Activated B cell treated with CpG ODN at 0.5 μM for 24 hours (primary cell): ENCODE data around the gene CLK3. TPM values are rescaled to one million over a fixed set of nuclear protein-coding genes. Genes with fewer than 3 reads are reported as not detected.

Source experiments
- ATAC-seq: fragments of 200-7000 bp; cut with Tn5 transposase; one replicate; pipeline ENCODE4 v1.10.0; 2021; ENCODE audit warnings: low read depth, mild to moderate bottlenecking, moderate library complexity
- CTCF ChIA-PET: fragments of 350-600 bp; sonication (Branson Sonifier 250); formaldehyde crosslinking; loops from one replicate; lab custom pipeline; 2021; ENCODE audit warnings: antibody characterized with exemption; lab: Charles Lee
- POLR2A ChIA-PET: fragments of 350-600 bp; sonication (Branson Sonifier 250); formaldehyde crosslinking; loops from one replicate; lab custom pipeline; 2021; ENCODE audit warnings: antibody characterized with exemption; lab: Charles Lee
- DNase-seq: peaks from one replicate; pipeline ENCODE4 v3.0.0; 2022
- H3K27ac Mint-ChIP-seq: one replicate; pipeline ENCODE4 v1.8.0; 2020; ENCODE audit warnings: mixed read lengths
- H3K27me3 Mint-ChIP-seq: one replicate; pipeline ENCODE4 v1.8.0; 2021; ENCODE audit warnings: mixed read lengths
- H3K36me3 Mint-ChIP-seq: one replicate; pipeline ENCODE4 v1.8.0; 2021; ENCODE audit warnings: low read depth, mixed read lengths
- H3K4me1 Mint-ChIP-seq: one replicate; pipeline ENCODE4 v1.8.0; 2021; ENCODE audit warnings: mixed read lengths
- H3K4me3 Mint-ChIP-seq: one replicate; pipeline ENCODE4 v1.8.0; 2020; ENCODE audit warnings: mild to moderate bottlenecking, mixed read lengths
- H3K9me3 Mint-ChIP-seq: one replicate; pipeline ENCODE4 v1.8.0; 2020; ENCODE audit warnings: mixed read lengths
- CTCF ChIP-seq: fragments of 200-600 bp; IDR thresholded peaks from one replicate; pipeline ENCODE4 v1.8.0; 2022; ENCODE audit warnings: antibody characterized with exemption, mild to moderate bottlenecking
- intact Hi-C: fragments of 100-400 bp; cut with micrococcal nuclease; formaldehyde crosslinking; loops from one replicate; pipeline ENCODE4 v1.15.1; 2024
- total RNA-seq: library from RNA; stranded (reverse); gene quantifications from 2 replicates; pipeline ENCODE4 v1.2.3, GENCODE V29; 2022

The CLK3 gene
- total RNA-seq, 1 donor from 2014 or later = 116 TPM

DNA sequence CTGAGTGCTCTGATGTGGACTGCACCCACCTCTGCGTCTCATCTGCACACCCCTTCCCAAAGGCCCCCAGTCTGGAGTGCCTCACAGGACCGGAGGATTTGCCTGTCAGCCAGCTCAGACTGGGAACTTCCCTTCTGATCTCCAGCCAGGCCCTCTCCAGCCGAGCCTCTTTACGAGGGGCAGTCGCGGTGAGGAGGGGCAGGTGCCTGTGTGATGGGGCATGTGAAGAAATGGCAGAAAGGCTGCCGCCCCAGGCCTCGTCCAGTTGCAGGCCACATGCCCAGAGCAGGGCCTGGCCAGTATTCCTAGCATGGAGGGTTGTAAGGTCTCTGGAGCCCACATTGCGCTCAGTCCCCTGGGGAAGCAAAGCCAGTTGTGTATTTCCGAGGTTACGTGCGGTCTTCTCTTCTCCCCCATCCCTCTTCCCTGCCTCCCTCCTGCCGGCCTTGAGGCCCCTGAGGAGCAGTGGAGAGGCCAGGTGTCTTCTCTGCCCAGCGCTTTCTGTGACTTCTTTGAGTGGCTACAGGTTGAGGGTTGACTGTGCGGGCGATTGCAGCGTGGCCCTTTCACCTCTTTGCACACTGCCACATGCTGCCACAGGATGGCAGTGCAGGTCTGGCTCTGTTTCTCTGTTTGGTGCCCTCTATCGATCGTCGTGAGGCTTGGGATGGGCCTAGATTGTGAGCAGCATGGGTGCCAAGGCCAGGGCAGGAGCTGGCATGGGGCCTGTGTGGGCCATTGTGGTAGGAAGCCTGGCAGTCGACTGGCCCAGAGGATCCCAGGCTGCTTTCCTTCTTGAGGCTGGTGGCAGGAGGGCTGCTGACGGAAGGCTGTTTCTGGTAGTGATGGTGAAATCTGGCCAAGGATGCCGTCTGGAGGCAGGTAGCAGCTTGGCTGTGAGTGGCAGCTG, 5.3 kb downstream of the CLK3 start:
- TF ChIP-seq CTCF = peak; percentile 59
- Mint-ChIP-seq H3K36me3 (peaks cover 78% of the 10 kb centered on the region), H3K9me3 (no peaks in the 10 kb centered on the region), H3K4me1 (peaks cover 54% of the 10 kb centered on the region), H3K27ac (peak overlapping the region; percentile 5), H3K4me3 (no peak overlapping the region), H3K27me3 (no peaks in the 10 kb centered on the region)
- DNase-seq (peak; percentile 59), ATAC-seq (peak; percentile 97)
- CTCF ChIA-PET = interaction anchor here (0.5 to 10.6 kb wide), 7 partner anchors 12 to 330 kb away, joined by 3 to 136 read pairs (median 3); no protein-coding TSS in a partner anchor
- POLR2A ChIA-PET = interaction anchor here (0.6 to 1.6 kb wide), 4 partner anchors 10 to 157 kb away, joined by 3 to 6 read pairs (median 4); no protein-coding TSS in a partner anchor
- intact Hi-C loops = loop anchor here (1.0 kb wide), 2 partner anchors 11 to 247 kb away; no protein-coding TSS in a partner anchor

DNA sequence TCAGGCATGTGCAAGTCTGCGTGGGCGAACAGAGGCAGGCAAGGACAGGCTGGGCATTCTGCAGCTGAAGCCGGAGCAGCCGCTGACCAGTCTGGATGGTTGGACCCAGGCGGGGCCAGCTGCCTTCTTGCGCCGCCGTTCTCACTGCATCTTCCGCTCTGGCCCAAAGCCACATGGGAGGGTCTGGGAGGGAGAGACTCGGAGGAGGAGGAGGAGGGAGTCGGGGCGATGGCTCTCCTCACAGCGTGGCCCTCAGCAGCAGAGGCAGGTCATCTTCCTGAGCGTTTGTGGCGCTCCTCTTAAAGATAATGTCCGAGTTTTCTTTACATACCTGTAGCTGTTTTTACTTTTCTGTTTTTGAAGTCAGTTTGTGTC, 5.9 kb downstream of the CLK3 start:
- no peak for TF ChIP-seq CTCF
- DNase-seq (no peak), ATAC-seq (no peak)
- H3K9me3 Mint-ChIP-seq = no peaks in the 10 kb centered on the region
- no peak overlapping the region for H3K27ac Mint-ChIP-seq
- H3K27me3 Mint-ChIP-seq = no peaks in the 10 kb centered on the region
- CTCF ChIA-PET = interaction anchor here (0.5 to 10.6 kb wide), 7 partner anchors 11 to 330 kb away, joined by 3 to 136 read pairs (median 3); no protein-coding TSS in a partner anchor
- intact Hi-C loops = loop anchor here (1.0 kb wide), 2 partner anchors 11 to 247 kb away; no protein-coding TSS in a partner anchor
- no peak overlapping the region for H3K4me3 Mint-ChIP-seq
- POLR2A ChIA-PET = interaction anchor here (0.6 to 1.6 kb wide), 4 partner anchors 9 to 156 kb away, joined by 3 to 6 read pairs (median 4); no protein-coding TSS in a partner anchor
- peaks cover 58% of the 10 kb centered on the region for H3K4me1 Mint-ChIP-seq
- H3K36me3 Mint-ChIP-seq = peaks cover 82% of the 10 kb centered on the region

DNA sequence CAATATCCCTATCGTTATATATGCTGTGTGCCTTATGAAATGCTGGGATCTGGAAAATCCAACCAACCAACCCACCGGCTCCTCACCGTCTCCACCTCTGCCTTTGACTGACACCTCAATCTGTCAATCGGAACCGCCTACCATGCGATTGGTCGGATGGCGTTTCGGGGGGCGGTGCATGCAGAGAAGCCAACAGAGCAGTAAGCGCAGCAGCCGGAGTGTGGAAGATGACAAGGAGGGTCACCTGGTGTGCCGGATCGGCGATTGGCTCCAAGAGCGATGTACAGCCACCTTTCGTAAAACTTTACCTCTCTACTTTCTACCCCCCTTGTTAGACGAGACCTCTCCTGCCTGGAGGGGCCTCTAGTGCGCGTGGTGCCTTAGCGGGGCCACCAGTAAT, 6.3 kb downstream of the CLK3 start:
- peaks cover 85% of the 10 kb centered on the region for H3K36me3 Mint-ChIP-seq
- no peak for TF ChIP-seq CTCF
- no peaks in the 10 kb centered on the region for H3K9me3 Mint-ChIP-seq
- POLR2A ChIA-PET = interaction anchor here (1.6 kb wide), 1 partner anchor 8 kb away, joined by 6 read pairs; no protein-coding TSS in a partner anchor
- no peak overlapping the region for H3K4me3 Mint-ChIP-seq
- H3K27me3 Mint-ChIP-seq = no peaks in the 10 kb centered on the region
- H3K4me1 Mint-ChIP-seq = peaks cover 58% of the 10 kb centered on the region
- intact Hi-C loops = loop anchor here (1.0 kb wide), 2 partner anchors 10 to 248 kb away; no protein-coding TSS in a partner anchor
- no peak for DNase-seq
- H3K27ac Mint-ChIP-seq = no peak overlapping the region
- no peak for ATAC-seq
- CTCF ChIA-PET = interaction anchor here (0.8 to 10.6 kb wide), 6 partner anchors 10 to 329 kb away, joined by 3 to 136 read pairs (median 6); no protein-coding TSS in a partner anchor

GRCh38 chr15:74622758-74623157, 7.1 kb downstream of the CLK3 start:
- DNase-seq = no peak
- H3K27ac Mint-ChIP-seq = no peak overlapping the region
- peaks cover 58% of the 10 kb centered on the region for H3K4me1 Mint-ChIP-seq
- ChIA-PET POLR2A (no interaction called here), CTCF (interaction anchor here (1.8 to 10.6 kb wide), 4 partner anchors 10 to 250 kb away, joined by 5 to 136 read pairs (median 6); no protein-coding TSS in a partner anchor)
- intact Hi-C loops = no loop called here
- peaks cover 89% of the 10 kb centered on the region for H3K36me3 Mint-ChIP-seq
- no peak for ATAC-seq
- no peak overlapping the region for H3K4me3 Mint-ChIP-seq
- no peaks in the 10 kb centered on the region for H3K27me3 Mint-ChIP-seq
- no peak for TF ChIP-seq CTCF
- H3K9me3 Mint-ChIP-seq = no peaks in the 10 kb centered on the region
